HG03135 (cell line): Measurements from ENCODE around the gene CXCL16.

Experiments used
- ATAC-seq: cut with Tn5 transposase; IDR thresholded peaks from one replicate; pipeline ENCODE4 v1.9.1; 2021; ENCODE audit warnings: mild to moderate bottlenecking, moderate library complexity; ENCODE audit not compliant: unreplicated experiment

The CXCL16 gene

GRCh38 chr17:4753392-4753791 lies 13.7 kb upstream of the CXCL16 start:
- ATAC-seq: no peak

DNA sequence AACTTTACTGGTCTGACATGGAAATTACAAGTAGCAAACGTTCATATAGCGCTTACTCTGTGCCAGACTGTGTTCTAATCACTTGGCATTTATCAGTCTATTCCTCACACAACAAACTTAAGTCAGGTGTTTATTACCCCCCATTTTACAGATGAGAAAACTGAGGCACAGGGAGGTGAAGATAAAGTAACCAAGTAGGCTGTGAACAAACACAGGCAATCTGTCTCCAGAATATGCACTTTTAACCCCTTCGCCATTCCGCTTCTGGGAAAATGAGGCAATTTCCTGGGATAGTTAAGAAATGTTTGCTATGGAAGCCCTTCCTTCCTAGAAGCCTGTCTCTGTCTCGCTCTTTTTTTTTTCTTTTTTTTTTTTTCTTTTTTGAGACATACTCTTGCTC lies 12.2 kb upstream of the CXCL16 start:
- ATAC-seq: no peak

- ATAC-seq: no peak
Observed at GRCh38 chr17:4750606-4751005, 10.9 kb upstream of the CXCL16 start.

DNA sequence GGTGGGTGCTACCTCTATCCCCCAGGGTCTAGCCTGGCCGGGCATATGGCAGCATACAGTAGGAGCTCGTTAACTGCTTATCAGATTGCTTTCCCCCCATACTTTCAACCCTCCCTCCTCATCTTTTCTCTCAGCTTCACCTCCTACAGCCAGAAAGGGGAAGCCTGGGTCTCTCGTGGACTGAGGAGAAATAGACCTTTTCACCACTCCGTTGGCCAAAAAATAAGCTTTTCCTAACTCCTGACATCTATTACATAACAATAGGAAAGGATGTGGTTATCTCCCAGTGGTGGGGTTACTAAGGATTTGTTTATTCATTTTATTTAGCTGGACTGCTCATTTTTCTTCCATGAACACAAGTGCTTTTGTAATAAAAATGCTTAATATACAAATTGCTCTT lies 9.0 kb upstream of the CXCL16 start:
- no peak for ATAC-seq

GRCh38 chr17:4747847-4748246 lies 8.1 kb upstream of the CXCL16 start:
- no peak for ATAC-seq

DNA sequence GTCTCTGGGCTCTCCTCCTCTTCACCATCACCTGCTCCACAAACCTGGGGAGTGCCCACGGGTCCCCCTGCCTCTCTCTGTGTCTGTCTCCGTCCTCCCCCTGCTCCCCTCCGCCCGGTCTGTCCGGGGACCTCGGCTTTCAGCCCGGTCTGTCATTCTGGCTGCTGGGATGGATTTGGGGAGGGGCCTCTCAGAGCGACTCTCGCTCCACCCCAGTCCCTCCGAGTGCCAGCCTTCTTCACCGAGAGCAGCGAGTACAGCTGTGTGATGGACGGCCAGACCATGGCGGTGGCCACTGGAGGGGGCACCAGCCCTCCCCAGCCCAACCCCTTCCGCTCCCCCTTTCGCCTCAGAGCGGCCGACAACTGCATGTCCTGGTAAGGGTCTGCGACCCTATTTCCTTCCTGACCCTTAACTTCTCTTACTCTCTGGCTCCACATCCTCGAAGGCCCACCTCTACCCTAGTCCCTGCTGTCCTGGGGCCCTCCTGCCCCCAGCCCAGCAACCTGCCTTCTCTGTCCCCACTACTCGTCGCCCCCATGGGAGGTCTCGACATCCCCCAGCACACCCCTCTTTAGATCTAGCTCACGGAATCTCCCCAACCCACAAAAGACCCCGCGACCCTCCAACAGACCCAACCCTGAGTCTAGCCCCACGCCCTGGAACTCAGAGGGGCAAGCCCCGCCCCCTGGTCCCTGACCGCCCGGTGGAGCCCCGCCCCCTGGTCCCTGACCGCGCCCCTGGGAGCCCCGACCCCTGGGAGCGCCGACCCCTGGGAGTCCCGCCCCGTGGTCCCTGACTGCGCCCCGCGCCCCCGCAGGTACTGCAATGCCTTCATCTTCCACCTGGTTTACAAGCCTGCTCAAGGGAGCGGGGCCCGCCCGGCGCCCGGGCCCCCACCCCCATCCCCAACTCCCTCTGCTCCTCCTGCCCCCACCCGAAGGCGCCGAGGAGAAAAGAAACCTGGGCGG lies 5.6 kb upstream of the CXCL16 start:
- ATAC-seq: no peak

- ATAC-seq: no peak
Observed at GRCh38 chr17:4743898-4744297, 4.2 kb upstream of the CXCL16 start.

DNA sequence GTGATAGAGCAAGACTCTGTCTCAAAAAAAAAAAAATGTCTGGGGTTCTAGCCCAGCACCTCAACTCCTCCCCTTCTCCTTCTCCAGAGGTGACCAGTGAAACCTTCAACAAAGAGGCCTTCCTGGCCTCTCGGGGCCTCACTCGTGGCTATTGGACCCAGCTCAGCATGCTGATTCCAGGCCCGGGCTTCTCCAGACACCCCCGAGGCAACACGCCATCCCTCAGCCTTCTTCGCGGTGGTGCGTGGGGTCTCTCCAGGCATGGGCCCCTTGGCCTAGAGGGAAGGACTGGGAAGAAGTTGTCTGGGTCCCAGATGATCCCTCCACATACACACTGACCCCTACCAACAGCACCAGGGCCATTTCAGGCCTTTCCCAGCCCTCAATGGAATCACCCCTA lies 3.5 kb upstream of the CXCL16 start:
- no peak for ATAC-seq

- no peak for ATAC-seq
Observed at GRCh38 chr17:4742629-4743028, 2.9 kb upstream of the CXCL16 start.

DNA sequence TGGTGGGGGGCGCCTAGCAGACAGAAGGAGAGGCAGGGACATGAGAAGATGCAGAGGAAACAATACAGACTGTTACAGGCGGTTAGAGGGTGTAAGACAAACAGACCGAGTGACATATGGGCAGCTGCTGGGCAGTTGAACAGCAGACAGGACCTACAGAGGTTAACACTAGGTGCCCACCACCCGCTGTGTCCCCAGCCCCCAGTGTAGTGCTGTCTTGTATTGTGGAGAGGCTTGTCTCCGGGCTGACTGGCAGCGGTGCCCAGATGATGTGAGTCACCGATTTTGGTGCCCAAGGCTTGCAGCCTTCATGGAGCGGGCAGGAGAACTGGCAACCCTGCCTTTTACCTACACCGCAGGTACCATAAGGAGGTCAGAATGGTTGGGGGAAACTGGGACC lies 2.4 kb upstream of the CXCL16 start:
- ATAC-seq: no peak

DNA sequence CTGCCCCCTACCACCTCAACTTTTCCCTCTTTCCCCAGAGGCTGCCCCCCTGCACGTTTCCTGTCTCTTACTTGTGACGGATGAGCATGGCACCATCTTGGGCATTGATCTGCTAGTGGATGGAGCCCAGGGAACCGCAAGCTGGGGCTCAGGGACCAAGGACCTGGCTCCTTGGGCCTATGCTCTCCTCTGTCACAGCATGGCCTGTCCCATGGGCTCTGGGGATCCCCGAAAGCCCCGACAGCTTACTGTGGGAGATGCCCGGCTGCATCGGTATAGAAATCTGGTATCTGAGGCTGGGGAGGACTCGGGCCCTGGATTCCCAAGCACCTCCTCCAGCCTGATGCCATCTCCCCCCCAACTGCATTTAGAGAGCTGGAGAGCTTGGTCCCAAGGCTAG lies 1.8 kb upstream of the CXCL16 start:
- no peak for ATAC-seq

DNA sequence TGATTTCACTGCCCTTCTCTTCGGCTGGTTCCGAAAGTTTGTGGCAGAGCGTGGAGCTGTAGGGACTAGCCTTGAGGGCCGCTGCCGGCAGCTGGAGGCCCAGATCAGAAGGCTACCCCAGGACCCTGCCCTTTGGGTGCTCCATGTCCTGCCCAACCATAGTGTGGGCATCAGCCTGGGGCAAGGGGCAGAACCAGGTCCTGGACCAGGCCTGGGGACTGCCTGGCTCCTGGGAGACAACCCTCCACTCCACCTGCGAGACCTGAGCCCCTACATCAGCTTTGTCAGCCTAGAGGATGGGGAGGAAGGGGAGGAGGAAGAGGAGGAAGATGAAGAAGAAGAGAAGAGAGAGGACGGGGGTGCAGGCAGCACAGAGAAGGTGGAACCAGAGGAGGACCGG lies 856 bp upstream of the CXCL16 start:
- ATAC-seq: no peak

DNA sequence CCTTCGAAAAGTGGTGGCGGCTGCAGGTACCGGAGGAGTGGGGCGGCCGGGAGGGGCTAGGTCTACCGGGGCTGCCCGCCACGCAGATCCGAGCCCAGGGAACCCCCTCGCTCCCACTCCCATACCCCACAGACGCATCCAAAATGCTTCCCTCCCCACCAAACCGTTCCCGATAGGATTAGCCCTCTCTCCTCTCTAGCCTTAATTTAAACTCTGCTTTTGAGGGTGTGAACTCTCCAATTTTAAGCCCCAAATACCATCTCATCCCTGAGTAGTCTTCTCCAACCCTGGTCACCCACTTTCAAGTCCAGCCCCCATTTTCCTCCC lies 260 bp upstream of the CXCL16 start:
- ATAC-seq: no peak

DNA sequence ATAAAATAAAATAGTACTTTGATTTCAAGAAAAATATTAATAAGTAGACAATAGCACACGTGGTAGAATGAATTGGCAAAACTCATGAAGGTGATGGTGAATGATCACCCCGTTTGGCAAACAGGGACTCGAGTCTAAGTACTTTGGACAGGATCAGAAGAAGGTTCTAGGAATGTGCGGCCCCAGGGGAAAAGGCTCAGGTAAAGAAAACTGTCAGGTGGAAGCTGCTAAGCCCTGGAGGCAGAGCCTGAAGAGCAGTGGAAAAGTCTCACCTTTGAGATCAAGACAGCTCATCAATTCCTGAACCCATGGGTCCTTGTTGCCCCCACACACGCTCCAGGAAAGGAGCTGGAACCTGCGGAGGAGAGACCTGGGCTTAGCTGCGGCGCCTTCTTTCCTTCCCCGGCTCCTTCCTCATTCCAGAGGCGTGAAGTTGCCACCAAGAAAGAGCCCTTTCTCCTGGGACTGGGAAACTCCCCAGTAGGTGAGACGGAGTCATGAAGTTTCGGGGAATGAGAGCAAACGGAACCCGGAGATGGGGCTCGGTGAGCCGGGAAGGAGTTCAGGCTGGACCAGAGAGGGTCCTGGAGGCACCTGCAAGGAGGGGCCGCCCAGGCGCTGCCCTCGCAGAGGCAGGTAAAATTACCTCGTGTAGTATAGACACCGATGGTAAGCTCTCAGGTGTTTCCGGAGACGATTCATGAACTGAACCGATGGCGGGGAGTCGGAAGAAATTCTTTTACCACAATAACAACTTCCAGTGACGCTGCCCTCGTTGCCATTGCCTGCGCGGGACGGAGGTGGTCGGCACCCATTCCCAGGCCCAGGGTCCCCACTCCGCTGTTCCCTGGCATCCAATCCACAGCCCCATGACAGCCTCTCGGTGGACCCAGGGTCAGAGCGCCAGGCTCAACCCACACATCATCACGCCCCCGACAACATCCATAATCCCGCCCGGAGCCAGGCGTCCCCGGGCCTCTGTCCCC lies 1.3 kb downstream of the CXCL16 start:
- no peak for ATAC-seq

DNA sequence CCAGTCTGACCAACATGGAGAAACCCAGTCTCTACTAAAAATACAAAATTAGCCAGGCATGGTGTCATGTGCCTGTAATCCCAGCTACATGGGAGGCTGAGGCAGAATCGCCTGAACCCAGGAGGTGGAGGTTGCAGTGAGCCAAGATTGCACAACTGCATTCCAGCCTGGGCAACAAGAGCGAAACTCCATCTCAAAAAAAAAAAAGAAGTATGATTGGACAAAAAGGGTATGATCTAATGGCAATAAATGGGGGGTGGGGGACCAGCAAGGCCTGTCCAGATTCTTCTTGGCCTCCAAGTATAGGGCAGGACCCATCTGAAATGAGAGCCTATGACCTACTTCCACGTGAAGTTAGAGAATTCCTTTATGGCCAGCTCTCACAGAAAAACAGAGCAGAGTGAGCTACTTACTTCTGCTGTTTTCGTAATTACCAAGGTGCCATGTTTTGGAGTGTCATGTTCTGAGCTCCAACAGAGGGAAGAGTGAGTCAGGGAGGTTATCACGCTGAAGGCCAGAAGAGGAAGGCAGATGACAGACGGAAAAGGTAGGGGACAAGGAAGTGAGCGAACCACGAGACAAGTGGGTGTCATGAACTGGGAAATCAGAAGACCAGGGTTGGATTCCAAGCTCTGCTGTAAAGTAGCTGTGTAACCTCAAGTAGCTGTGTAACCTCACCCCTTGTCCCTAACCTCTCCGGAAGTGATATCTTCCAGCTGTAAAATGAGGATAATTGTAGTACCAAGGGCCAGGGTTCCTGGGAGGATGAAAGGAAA lies 3.7 kb downstream of the CXCL16 start:
- ATAC-seq: no peak

DNA sequence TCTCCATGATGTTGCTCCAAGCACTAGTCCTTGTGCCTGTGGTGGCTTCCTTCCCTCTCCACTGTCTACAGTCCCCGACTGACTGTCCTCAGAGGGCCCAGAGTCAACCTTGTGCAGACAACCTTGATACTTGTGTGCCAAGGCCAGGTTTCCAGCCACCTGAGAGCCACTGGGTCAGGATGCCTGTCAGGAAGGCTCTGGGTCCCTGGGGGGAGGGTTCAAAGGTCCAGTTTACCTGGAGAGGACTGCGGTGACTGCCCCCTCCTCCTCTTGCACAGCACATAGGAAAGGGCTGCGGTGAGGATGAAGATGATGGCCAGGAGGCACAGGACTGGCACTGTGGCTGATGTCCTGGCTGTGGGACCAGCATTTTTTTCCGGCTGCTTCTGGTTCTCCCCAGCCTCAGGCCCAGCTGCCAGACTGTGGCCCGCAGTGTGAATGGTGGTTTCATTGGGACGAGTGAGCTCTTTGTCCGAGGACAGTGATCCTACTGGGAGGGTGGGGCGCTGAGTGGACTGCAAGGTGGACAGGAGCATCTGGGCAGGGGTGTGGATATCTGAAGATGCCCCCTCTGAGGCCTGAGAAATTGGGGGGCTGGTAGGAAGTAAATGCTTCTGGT lies 4.8 kb downstream of the CXCL16 start:
- ATAC-seq: no peak

GRCh38 chr17:4733073-4733531 lies 6.6 kb downstream of the CXCL16 start:
- ATAC-seq: no peak

DNA sequence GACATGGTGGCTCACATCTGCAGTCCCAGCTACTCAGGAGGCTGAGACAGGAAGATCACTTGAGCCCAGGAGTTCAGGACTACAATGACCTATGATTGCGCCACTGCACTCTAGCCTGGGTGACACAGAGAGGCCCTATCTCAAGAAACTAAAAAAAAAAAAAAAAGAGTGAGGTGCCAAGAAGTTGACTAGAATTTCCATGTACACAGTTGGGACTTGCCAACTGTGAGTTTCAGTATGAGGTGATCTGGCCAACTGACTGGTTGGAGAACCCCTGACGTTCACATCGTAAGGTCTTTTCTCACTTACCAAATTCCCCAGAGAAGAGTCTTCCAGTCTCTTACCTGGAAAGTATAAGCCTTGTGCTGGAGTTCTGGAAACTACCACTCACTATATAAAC lies 11.6 kb downstream of the CXCL16 start:
- ATAC-seq: no peak

- ATAC-seq: no peak
Observed at GRCh38 chr17:4725646-4726310, 13.9 kb downstream of the CXCL16 start.

DNA sequence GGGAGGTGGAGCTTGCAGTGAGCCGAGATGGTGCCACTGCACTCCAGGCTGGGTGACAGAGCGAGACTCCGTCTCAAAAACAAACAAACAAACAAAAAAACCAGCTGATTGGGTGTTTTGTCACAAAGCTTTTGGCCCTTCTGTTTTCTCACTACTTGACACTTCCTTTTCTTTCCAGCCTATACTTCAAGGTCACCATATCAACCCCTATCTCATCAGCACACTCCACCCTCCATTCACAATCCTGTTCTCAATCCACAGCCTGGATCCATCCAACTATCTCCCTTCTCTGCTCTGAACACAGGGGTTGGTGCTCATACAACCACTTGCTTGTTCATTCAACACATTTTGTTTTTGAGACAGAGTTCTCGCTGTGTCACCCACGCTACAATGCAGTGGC lies 15.1 kb downstream of the CXCL16 start:
- ATAC-seq: no peak
